HG03066 (cell line): ENCODE results near the gene LRP8.

Experiments
- ATAC-seq: cut with Tn5 transposase; IDR thresholded peaks from one replicate; pipeline ENCODE4 v1.9.1; 2021; ENCODE audit warnings: low read depth; ENCODE audit not compliant: unreplicated experiment

Gene LRP8

GRCh38 chr1:53341521-53341895, 13.6 kb upstream of the LRP8 start:
- no peak for ATAC-seq

GRCh38 chr1:53340660-53341520, 13.0 kb upstream of the LRP8 start:
- ATAC-seq: no peak

GRCh38 chr1:53339736-53340635, 12.1 kb upstream of the LRP8 start:
- ATAC-seq: no peak

- ATAC-seq: no peak
These were observed 10.6 kb upstream of the LRP8 start for GRCh38 chr1:53338423-53338822.

- no peak for ATAC-seq
These were observed 9.6 kb upstream of the LRP8 start for GRCh38 chr1:53337499-53337898.

- ATAC-seq: no peak
These were observed 8.3 kb upstream of the LRP8 start for GRCh38 chr1:53336146-53336545.

- no peak for ATAC-seq
These were observed 7.8 kb upstream of the LRP8 start for GRCh38 chr1:53335661-53336060.

- ATAC-seq: no peak
These were observed 6.9 kb upstream of the LRP8 start for GRCh38 chr1:53334781-53335180.

- ATAC-seq: no peak
These were observed 6.4 kb upstream of the LRP8 start for GRCh38 chr1:53334312-53334711.

GRCh38 chr1:53332833-53333232, 5.0 kb upstream of the LRP8 start:
- no peak for ATAC-seq

GRCh38 chr1:53332186-53332564, 4.3 kb upstream of the LRP8 start:
- no peak for ATAC-seq

- ATAC-seq: no peak
These were observed 3.7 kb upstream of the LRP8 start for GRCh38 chr1:53331446-53332185.

- ATAC-seq: no peak
These were observed 2.9 kb upstream of the LRP8 start for GRCh38 chr1:53330819-53331218.

- ATAC-seq: no peak
These were observed 950 bp upstream of the LRP8 start for GRCh38 chr1:53328541-53329499.

- peak; percentile 1 for ATAC-seq
These were observed 522 bp downstream of the LRP8 start for GRCh38 chr1:53327182-53327913.

- peak; percentile 20 for ATAC-seq
These were observed 1.2 kb downstream of the LRP8 start for GRCh38 chr1:53326598-53327181.

- ATAC-seq: peak; percentile 84
These were observed 1.7 kb downstream of the LRP8 start for GRCh38 chr1:53326088-53326597.

- ATAC-seq: no peak
These were observed 2.4 kb downstream of the LRP8 start for GRCh38 chr1:53325326-53326087.
